Fibroblast of mammary gland (primary cell): ENCODE results near the gene ARIH1.

ENCODE experiments used
- DNase-seq: peaks from one replicate; pipeline ENCODE4 v3.0.0-alpha.2; 2010; ENCODE audit warnings: low read depth
- H3K4me3 ChIP-seq: 2 replicates; pipeline ENCODE4 v1.5.1; 2011; ENCODE audit warnings: low read depth, mild to moderate bottlenecking, low read length, moderate library complexity; ENCODE audit not compliant: control insufficient read depth
- CTCF ChIP-seq: conservative IDR thresholded peaks from 2 replicates; pipeline ENCODE4 v1.5.1; 2011; ENCODE audit warnings: low read depth, low read length, inconsistent platforms; ENCODE audit not compliant: control insufficient read depth, insufficient read depth

ARIH1 gene

GRCh38 chr15:72507402-72508092 is 33.4 kb downstream of the ARIH1 start:
- H3K4me3 ChIP-seq: no peak overlapping the region
- DNase-seq: no peak
- TF ChIP-seq CTCF: no peak

GRCh38 chr15:72509484-72509883 is 35.4 kb downstream of the ARIH1 start:
- peak; percentile 5 for DNase-seq
- no peak overlapping the region for H3K4me3 ChIP-seq
- no peak for TF ChIP-seq CTCF

- peak; percentile 57 for DNase-seq
- H3K4me3 ChIP-seq: no peak overlapping the region
- TF ChIP-seq CTCF: no peak
These were observed 37.4 kb downstream of the ARIH1 start for GRCh38 chr15:72511536-72511935.

- H3K4me3 ChIP-seq: no peak overlapping the region
- TF ChIP-seq CTCF: no peak
- peak; percentile 28 for DNase-seq
These were observed 41.7 kb downstream of the ARIH1 start for GRCh38 chr15:72515591-72516389.

- no peak overlapping the region for H3K4me3 ChIP-seq
- no peak for TF ChIP-seq CTCF
- DNase-seq: no peak
These were observed 42.6 kb downstream of the ARIH1 start for GRCh38 chr15:72516777-72517176.

GRCh38 chr15:72521682-72522081 is 47.6 kb downstream of the ARIH1 start:
- TF ChIP-seq CTCF: no peak
- peak; percentile 50 for DNase-seq
- H3K4me3 ChIP-seq: no peak overlapping the region
